Upper lobe of left lung (tissue), 4 donors: ENCODE data around the gene DIP2C.

Source experiments
- CTCF ChIP-seq, 6 experiments: fragments of 450-650 bp in 4 of 6; fragments of 200-600 bp in 2 of 6; sonication (generic) in 2 of 6; IDR thresholded peaks; one replicate each; pipeline ENCODE4 v1.5.1; 2016 to 2019; ENCODE audit warnings: antibody characterized with exemption in 6 of 6
- EP300 ChIP-seq, 4 donors: sonication (generic); formaldehyde crosslinking; IDR thresholded peaks; one replicate each; pipeline ENCODE4 v1.5.1; 2017; ENCODE audit warnings: antibody characterized with exemption in 4 of 4, control low read depth in 2 of 4
- POLR2A ChIP-seq, 4 donors: fragments of 450-650 bp; IDR thresholded peaks; one replicate each; pipeline ENCODE4 v1.5.1; 2016 to 2017; ENCODE audit warnings: antibody characterized with exemption in 4 of 4, mild to moderate bottlenecking in 2 of 4
- POLR2AphosphoS5 ChIP-seq, 2 donors: sonication (generic); formaldehyde crosslinking; IDR thresholded peaks; one replicate each; pipeline ENCODE4 v1.5.1; 2017; ENCODE audit warnings: antibody characterized with exemption in 2 of 2

GRCh38 chr10:664893-665292 is 24.6 kb downstream of the DIP2C start:
- no peak for TF ChIP-seq POLR2A (IDR thresholded peaks at IDR 0.05)
- TF ChIP-seq EP300 (IDR thresholded peaks at IDR 0.05): no peak
- TF ChIP-seq CTCF (IDR thresholded peaks at IDR 0.05): no peak
- no peak for TF ChIP-seq POLR2AphosphoS5 (IDR thresholded peaks at IDR 0.05)
